Gastroesophageal sphincter (tissue), 3 donors: ENCODE measurements around the gene FAM184A.

Experiments
- CTCF ChIP-seq, 4 experiments: fragments of 200-600 bp in 2 of 4; fragments of 450-650 bp in 2 of 4; sonication (generic) in 1 of 4; IDR thresholded peaks; one replicate each; pipeline ENCODE4 v1.5.1; 2017 to 2019; ENCODE audit warnings: antibody characterized with exemption in 4 of 4, mild to moderate bottlenecking in 2 of 4, moderate library complexity in 2 of 4
- EP300 ChIP-seq: sonication (generic); formaldehyde crosslinking; IDR thresholded peaks from one replicate; pipeline ENCODE4 v1.6.1; 2017; ENCODE audit warnings: antibody characterized with exemption, mild to moderate bottlenecking
- POLR2A ChIP-seq, 2 donors: fragments of 450-650 bp; IDR thresholded peaks; one replicate each; pipeline ENCODE4 v1.6.1; 2017; ENCODE audit warnings: antibody characterized with exemption in 2 of 2, mild to moderate bottlenecking in 2 of 2, moderate library complexity in 1 of 2
- POLR2AphosphoS5 ChIP-seq: sonication (generic); formaldehyde crosslinking; IDR thresholded peaks from one replicate; pipeline ENCODE4 v1.6.1; 2017; ENCODE audit warnings: antibody characterized with exemption

GRCh38 chr6:118930680-118931079, 147.8 kb downstream of the FAM184A start:
- TF ChIP-seq CTCF (IDR thresholded peaks at IDR 0.05): no peak
- TF ChIP-seq POLR2AphosphoS5: no peak
- no peak for TF ChIP-seq POLR2A (IDR thresholded peaks at IDR 0.05)
- no peak for TF ChIP-seq EP300
